Adrenal gland (tissue), 5 donors: Measurements from ENCODE around the gene ANTXR1.

Experiments
- POLR2A ChIP-seq, 2 donors: fragments of 450-650 bp; IDR thresholded peaks; one replicate each; pipeline ENCODE4 v1.6.1; 2017; ENCODE audit warnings: antibody characterized with exemption in 2 of 2, mild to moderate bottlenecking in 2 of 2, moderate library complexity in 1 of 2
- TF ChIP-seq, protein P1 (sequence below), 6 experiments: fragments of 450-650 bp in 4 of 6; fragments of 200-600 bp in 2 of 6; sonication (generic) in 1 of 6; IDR thresholded peaks; 1 replicate in 5 of 6; 2 replicates in 1 of 6; pipeline versions ENCODE4 v1.5.1 to v1.8.0; 2016 to 2021; ENCODE audit warnings: antibody characterized with exemption in 6 of 6, mild to moderate bottlenecking in 2 of 6, moderate library complexity in 1 of 6
- donor health status: DM: no; HTN: no; CAD: no.

DNA sequence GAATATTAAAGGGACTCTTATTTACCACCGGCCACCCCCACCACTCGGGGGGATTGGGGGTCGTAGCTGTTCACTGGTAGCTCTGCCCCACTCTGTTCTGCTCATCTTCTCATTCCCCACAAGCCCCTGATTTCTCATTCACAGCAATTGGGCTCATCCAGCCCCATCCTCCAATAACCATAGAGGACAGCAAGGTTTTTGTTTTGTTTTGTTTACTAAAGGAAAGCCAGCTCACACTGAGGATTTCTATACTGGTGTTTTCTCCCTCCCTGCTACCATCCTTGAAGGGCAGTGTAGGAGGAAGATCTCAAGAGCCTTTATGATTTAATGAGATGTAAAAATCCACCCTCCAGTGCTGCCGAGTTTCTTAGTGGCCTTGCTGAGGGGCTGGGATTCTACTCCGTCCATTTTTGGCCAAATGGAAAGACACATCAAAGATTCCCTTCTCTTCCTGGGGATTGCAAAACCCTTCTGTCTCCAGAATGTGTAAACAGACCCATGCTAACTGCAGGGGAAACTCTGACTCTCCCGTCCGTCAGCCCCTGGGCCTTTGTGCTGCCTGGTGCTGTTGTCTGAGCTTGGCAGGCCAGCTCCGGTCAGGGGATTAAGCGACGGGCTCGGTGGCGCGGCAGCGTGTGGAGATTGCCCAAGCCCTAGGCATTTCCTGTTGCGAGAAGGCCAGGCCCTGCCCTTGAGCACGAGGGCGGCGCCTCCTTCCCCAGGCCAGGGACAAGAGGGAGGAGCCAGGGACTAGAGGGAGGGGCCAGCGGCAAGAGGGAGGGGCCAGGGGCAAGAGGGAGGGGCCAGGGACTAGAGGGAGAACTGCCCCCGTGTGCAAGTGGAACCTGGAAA lies 165.0 kb downstream of the ANTXR1 start:
- TF ChIP-seq POLR2A (IDR thresholded peaks at IDR 0.05), result peak; percentile 9 to 67
- TF ChIP-seq, protein P1, sequence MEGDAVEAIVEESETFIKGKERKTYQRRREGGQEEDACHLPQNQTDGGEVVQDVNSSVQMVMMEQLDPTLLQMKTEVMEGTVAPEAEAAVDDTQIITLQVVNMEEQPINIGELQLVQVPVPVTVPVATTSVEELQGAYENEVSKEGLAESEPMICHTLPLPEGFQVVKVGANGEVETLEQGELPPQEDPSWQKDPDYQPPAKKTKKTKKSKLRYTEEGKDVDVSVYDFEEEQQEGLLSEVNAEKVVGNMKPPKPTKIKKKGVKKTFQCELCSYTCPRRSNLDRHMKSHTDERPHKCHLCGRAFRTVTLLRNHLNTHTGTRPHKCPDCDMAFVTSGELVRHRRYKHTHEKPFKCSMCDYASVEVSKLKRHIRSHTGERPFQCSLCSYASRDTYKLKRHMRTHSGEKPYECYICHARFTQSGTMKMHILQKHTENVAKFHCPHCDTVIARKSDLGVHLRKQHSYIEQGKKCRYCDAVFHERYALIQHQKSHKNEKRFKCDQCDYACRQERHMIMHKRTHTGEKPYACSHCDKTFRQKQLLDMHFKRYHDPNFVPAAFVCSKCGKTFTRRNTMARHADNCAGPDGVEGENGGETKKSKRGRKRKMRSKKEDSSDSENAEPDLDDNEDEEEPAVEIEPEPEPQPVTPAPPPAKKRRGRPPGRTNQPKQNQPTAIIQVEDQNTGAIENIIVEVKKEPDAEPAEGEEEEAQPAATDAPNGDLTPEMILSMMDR (IDR thresholded peaks at IDR 0.05), result no peak
